Testis (tissue), 2 donors: ENCODE data around the gene PC.

ENCODE experiments used
- CTCF ChIP-seq, 3 experiments: fragments of 450-650 bp in 2 of 3; fragments of 200-600 bp in 1 of 3; sonication (generic) in 1 of 3; IDR thresholded peaks; one replicate each; pipeline ENCODE4 v1.5.1; 2016 to 2019; ENCODE audit warnings: antibody characterized with exemption in 3 of 3, mild to moderate bottlenecking in 2 of 3, moderate library complexity in 1 of 3
- POLR2A ChIP-seq: fragments of 450-650 bp; IDR thresholded peaks from one replicate; pipeline ENCODE4 v1.6.1; 2017; ENCODE audit warnings: antibody characterized with exemption, mild to moderate bottlenecking, moderate library complexity

- TF ChIP-seq CTCF (IDR thresholded peaks at IDR 0.05) (no peak), POLR2A (no peak)
Measured at GRCh38 chr11:66904561-66904960, 53.6 kb downstream of the PC start.
